Measurements from ENCODE around the gene CDK16. TPM values are rescaled to one million over a fixed set of nuclear protein-coding genes. Genes with fewer than 3 reads are reported as not detected.

Gene CDK16
- total RNA-seq, 1 experiment from 2014 or later = 168 TPM

GRCh38 chrX:47228550-47229270 is 10.2 kb downstream of the CDK16 start:
- POLR2A ChIA-PET (ENCODE audit: low non-redundant PET) = interaction anchor here (0.6 kb wide), 1 partner anchor 84 kb away, joined by 3 read pairs; the partner anchor contains the start of gene RBM10
- Histone ChIP-seq H3K4me1 (ENCODE audit: insufficient read depth, low read length, poor library complexity, severe bottlenecking) (no peaks in the 10 kb centered on the region), H3K27ac (ENCODE audit: low read depth, low read length, poor library complexity, severe bottlenecking) (no peak overlapping the region), H3K4me3 (ENCODE audit: low read depth, low read length, poor library complexity, severe bottlenecking) (no peak overlapping the region), H3K27me3 (replicated peaks; ENCODE audit: insufficient read depth, low read depth, low read length, poor library complexity) (no peaks in the 10 kb centered on the region), H3K36me3 (ENCODE audit: insufficient read depth, low read length, poor library complexity, severe bottlenecking) (peaks cover 56% of the 10 kb centered on the region), H3K9me3 (ENCODE audit: low read depth, low read length, poor library complexity, severe bottlenecking) (no peaks in the 10 kb centered on the region)
- no peak for TF ChIP-seq EZH2 (IDR thresholded peaks at IDR 0.05; ENCODE audit: borderline replicate concordance, low read depth, low read length, poor library complexity, severe bottlenecking)
- TF ChIP-seq, protein P1, sequence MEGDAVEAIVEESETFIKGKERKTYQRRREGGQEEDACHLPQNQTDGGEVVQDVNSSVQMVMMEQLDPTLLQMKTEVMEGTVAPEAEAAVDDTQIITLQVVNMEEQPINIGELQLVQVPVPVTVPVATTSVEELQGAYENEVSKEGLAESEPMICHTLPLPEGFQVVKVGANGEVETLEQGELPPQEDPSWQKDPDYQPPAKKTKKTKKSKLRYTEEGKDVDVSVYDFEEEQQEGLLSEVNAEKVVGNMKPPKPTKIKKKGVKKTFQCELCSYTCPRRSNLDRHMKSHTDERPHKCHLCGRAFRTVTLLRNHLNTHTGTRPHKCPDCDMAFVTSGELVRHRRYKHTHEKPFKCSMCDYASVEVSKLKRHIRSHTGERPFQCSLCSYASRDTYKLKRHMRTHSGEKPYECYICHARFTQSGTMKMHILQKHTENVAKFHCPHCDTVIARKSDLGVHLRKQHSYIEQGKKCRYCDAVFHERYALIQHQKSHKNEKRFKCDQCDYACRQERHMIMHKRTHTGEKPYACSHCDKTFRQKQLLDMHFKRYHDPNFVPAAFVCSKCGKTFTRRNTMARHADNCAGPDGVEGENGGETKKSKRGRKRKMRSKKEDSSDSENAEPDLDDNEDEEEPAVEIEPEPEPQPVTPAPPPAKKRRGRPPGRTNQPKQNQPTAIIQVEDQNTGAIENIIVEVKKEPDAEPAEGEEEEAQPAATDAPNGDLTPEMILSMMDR (conservative IDR thresholded peaks at IDR 0.05; ENCODE audit: low read depth, low read length) = no peak
- no peak for DNase-seq (ENCODE audit: low spot score)
- CTCF ChIA-PET = no interaction called here
- intact Hi-C loops (cut with micrococcal nuclease; ENCODE audit: unreplicated experiment) = no loop called here
- BruUV-seq (replicated peaks) = no TSS peak

GRCh38 chrX:47229427-47229826 is 10.9 kb downstream of the CDK16 start:
- no TSS peak for BruUV-seq (replicated peaks)
- Histone ChIP-seq H3K36me3 (ENCODE audit: insufficient read depth, low read length, poor library complexity, severe bottlenecking) (peaks cover 49% of the 10 kb centered on the region), H3K27me3 (replicated peaks; ENCODE audit: insufficient read depth, low read depth, low read length, poor library complexity) (no peaks in the 10 kb centered on the region), H3K9me3 (ENCODE audit: low read depth, low read length, poor library complexity, severe bottlenecking) (no peaks in the 10 kb centered on the region), H3K4me1 (ENCODE audit: insufficient read depth, low read length, poor library complexity, severe bottlenecking) (no peaks in the 10 kb centered on the region), H3K4me3 (ENCODE audit: low read depth, low read length, poor library complexity, severe bottlenecking) (no peak overlapping the region), H3K27ac (ENCODE audit: low read depth, low read length, poor library complexity, severe bottlenecking) (no peak overlapping the region)
- CTCF ChIA-PET = no interaction called here
- intact Hi-C loops (cut with micrococcal nuclease; ENCODE audit: unreplicated experiment) = no loop called here
- POLR2A ChIA-PET (ENCODE audit: low non-redundant PET) = interaction anchor here (0.6 kb wide), 1 partner anchor 84 kb away, joined by 3 read pairs; the partner anchor contains the start of gene RBM10
- TF ChIP-seq EZH2 (IDR thresholded peaks at IDR 0.05; ENCODE audit: borderline replicate concordance, low read depth, low read length, poor library complexity, severe bottlenecking) = no peak
- TF ChIP-seq, protein P1 (conservative IDR thresholded peaks at IDR 0.05; ENCODE audit: low read depth, low read length) = no peak
- DNase-seq (ENCODE audit: low spot score) = no peak

- POLR2A ChIA-PET (ENCODE audit: low non-redundant PET) = interaction anchor here (0.7 kb wide), 1 partner anchor 1604 kb away, joined by 9 read pairs; no protein-coding TSS in a partner anchor
- no peaks in the 10 kb centered on the region for H3K9me3 ChIP-seq (ENCODE audit: low read depth, low read length, poor library complexity, severe bottlenecking)
These were observed 11.8 kb downstream of the CDK16 start for GRCh38 chrX:47230136-47230868.

More at GRCh38 chrX:47230136-47230868, 11.8 kb downstream of the CDK16 start:
- Histone ChIP-seq H3K36me3 (ENCODE audit: insufficient read depth, low read length, poor library complexity, severe bottlenecking) (peaks cover 40% of the 10 kb centered on the region), H3K27me3 (replicated peaks; ENCODE audit: insufficient read depth, low read depth, low read length, poor library complexity) (no peaks in the 10 kb centered on the region), H3K4me1 (ENCODE audit: insufficient read depth, low read length, poor library complexity, severe bottlenecking) (no peaks in the 10 kb centered on the region), H3K4me3 (ENCODE audit: low read depth, low read length, poor library complexity, severe bottlenecking) (no peak overlapping the region), H3K27ac (ENCODE audit: low read depth, low read length, poor library complexity, severe bottlenecking) (no peak overlapping the region)
- TF ChIP-seq, protein P1 (conservative IDR thresholded peaks at IDR 0.05; ENCODE audit: low read depth, low read length) = no peak
- TF ChIP-seq EZH2 (IDR thresholded peaks at IDR 0.05; ENCODE audit: borderline replicate concordance, low read depth, low read length, poor library complexity, severe bottlenecking) = no peak
- BruUV-seq (replicated peaks) = no TSS peak
- CTCF ChIA-PET = no interaction called here
- intact Hi-C loops (cut with micrococcal nuclease; ENCODE audit: unreplicated experiment) = no loop called here
- DNase-seq (ENCODE audit: low spot score) = no peak
